ENCODE results near the gene TMEM233. TPM values are rescaled to one million over a fixed set of nuclear protein-coding genes. Genes with fewer than 3 reads are reported as not detected.

Gene TMEM233
- total and polyA plus RNA-seq, 2 of the 8 experiments (the other 6 are each of a cell fraction or from before 2014, with no cell fraction given): 0.09 TPM

DNA sequence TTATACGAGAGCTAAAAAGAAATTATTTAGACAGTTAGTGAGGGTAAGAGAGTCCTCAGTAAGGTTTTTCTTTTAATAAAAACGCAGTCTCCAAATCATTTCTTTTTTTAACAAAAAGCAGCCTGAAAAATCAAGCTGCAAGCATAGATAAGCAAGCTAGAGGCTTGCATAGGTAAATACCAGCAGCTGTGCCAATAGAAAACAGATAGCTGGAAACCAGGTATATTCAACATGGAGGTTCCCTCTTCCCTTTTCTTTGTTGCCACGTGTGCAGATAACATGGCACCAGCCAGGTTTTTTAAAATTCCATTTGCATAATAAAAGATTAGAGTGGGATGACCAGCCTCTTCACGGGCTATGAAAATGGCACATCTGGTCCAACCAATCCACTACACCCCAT, 68.3 kb downstream of the TMEM233 start:
- H3K23me2 ChIP-seq (ENCODE audit: low read depth, low read length): no peaks in the 10 kb centered on the region
- no peak overlapping the region for H4K91ac ChIP-seq (replicated peaks; ENCODE audit: insufficient read length, low read length)
- no peak overlapping the region for H3K18ac ChIP-seq (ENCODE audit: extremely low read depth, low read length)
- H2BK120ac ChIP-seq (replicated peaks; ENCODE audit: low read depth, low read length): no peak overlapping the region
- no peaks in the 10 kb centered on the region for H3K79me2 ChIP-seq (ENCODE audit: control insufficient read depth in 1 of 2, insufficient read depth in 2 of 2, low read length in 2 of 2)
- H3K56ac ChIP-seq (replicated peaks; ENCODE audit: insufficient read length, low read depth, low read length): no peak overlapping the region
- FAIRE-seq (no peak), DNase-seq (ENCODE audit: low read depth in 1 of 2, low spot score in 2 of 2) (no peak)
- no peak overlapping the region for H4K5ac ChIP-seq (ENCODE audit: insufficient read length, low read depth, low read length)
- H3K23ac ChIP-seq (ENCODE audit: insufficient read length): no peak overlapping the region
- H3K36me3 ChIP-seq (ENCODE audit: control insufficient read depth in 2 of 4, insufficient read depth in 4 of 4, low read length in 3 of 4): no peaks in the 10 kb centered on the region
- 85% methylated on average over 4 of the region's 4 CpGs; no CpG with 5 or more reads in 1 of the 2 experiments for WGBS, 2 experiments (ENCODE audit: extremely low coverage in 1 of 2, insufficient coverage in 1 of 2, insufficient read length in 1 of 2, insufficient replicate concordance in 2 of 2, low coverage in 1 of 2, low lambda C conversion rate in 2 of 2, missing lambda C conversion rate in 1 of 2)
- H3K79me1 ChIP-seq (ENCODE audit: low read depth, low read length): no peaks in the 10 kb centered on the region
- H3K9me3 ChIP-seq (ENCODE audit: insufficient read depth in 2 of 2, low read depth in 1 of 2, low read length in 1 of 2): no peaks in the 10 kb centered on the region
- no peaks in the 10 kb centered on the region; a peak in 1 of 7 replicates for H3K27me3 ChIP-seq (replicated peaks in 1 of 4; ENCODE audit: control insufficient read depth in 3 of 4, extremely low read depth in 1 of 4, insufficient read depth in 3 of 4, low read length in 3 of 4)
- no peak overlapping the region for H3K9ac ChIP-seq (replicated peaks in 1 of 4; ENCODE audit: extremely low read depth in 1 of 4, low read depth in 3 of 4, low read length in 3 of 4)
- no peak overlapping the region for H3K4ac ChIP-seq (replicated peaks; ENCODE audit: insufficient read length, low read depth, low read length)
- no peak overlapping the region for H2AFZ ChIP-seq (ENCODE audit: low read length)
- no peak overlapping the region for H3K14ac ChIP-seq (ENCODE audit: insufficient read length)
- no peaks in the 10 kb centered on the region for H4K20me1 ChIP-seq (replicated peaks in 1 of 2; ENCODE audit: control insufficient read depth in 1 of 2, insufficient read depth in 2 of 2, low read length in 2 of 2)
- no peak overlapping the region for H2AK5ac ChIP-seq (ENCODE audit: low read depth, low read length)
- H2BK20ac ChIP-seq (ENCODE audit: low read length): no peak overlapping the region
- peaks cover 0 to 1% (median 0%) of the 10 kb centered on the region in 4 experiments; a peak in 2 of 7 replicates for H3K4me1 ChIP-seq (replicated peaks in 1 of 4; ENCODE audit: control insufficient read depth in 3 of 4, insufficient read depth in 4 of 4, low read length in 3 of 4)
- H3K4me3 ChIP-seq (ENCODE audit: extremely low read depth in 1 of 4, insufficient read depth in 2 of 4, low read depth in 3 of 4, low read length in 4 of 4): no peak overlapping the region
- POLR2A ChIA-PET (ENCODE audit: partially characterized antibody): interaction anchor here (1.6 kb wide), 1 partner anchor 22 kb away, joined by 4 read pairs; no protein-coding TSS in a partner anchor
- H2BK5ac ChIP-seq (ENCODE audit: low read depth, low read length): no peak overlapping the region
- no peak overlapping the region for H4K8ac ChIP-seq (ENCODE audit: extremely low read depth, insufficient read depth, low read length)
- no peak overlapping the region for H2BK12ac ChIP-seq (ENCODE audit: low read depth, low read length)
- H3K27ac ChIP-seq (ENCODE audit: low read depth, low read length): no peak overlapping the region
- no peak overlapping the region for H3K4me2 ChIP-seq (ENCODE audit: insufficient read depth in 1 of 2, low read depth in 2 of 2, low read length in 2 of 2)
- CTCF ChIA-PET (ENCODE audit: partially characterized antibody): interaction anchor here (0.6 to 2.9 kb wide), 4 partner anchors 19 to 1251 kb away, joined by 3 to 12 read pairs (median 3); no protein-coding TSS in a partner anchor
- H2BK15ac ChIP-seq (ENCODE audit: low read length): no peak overlapping the region
- TF ChIP-seq SUZ12 (IDR thresholded peaks at IDR 0.05; ENCODE audit: low read length): no peak
- no peak for TF ChIP-seq CTBP2 (IDR thresholded peaks at IDR 0.05; ENCODE audit: borderline replicate concordance, insufficient read depth, insufficient read length, low read length)
- no peak for TF ChIP-seq RAD21 (IDR thresholded peaks at IDR 0.05 in 1 of 2, conservative IDR thresholded peaks at IDR 0.05 in 1 of 2; ENCODE audit: low read depth in 2 of 2, low read length in 2 of 2)
- no peak for TF ChIP-seq RXRA (IDR thresholded peaks at IDR 0.05; ENCODE audit: insufficient read depth, low read depth, low read length)
- no peak for TF ChIP-seq RBBP5 (IDR thresholded peaks at IDR 0.05; ENCODE audit: borderline replicate concordance, low read depth, low read length)
- no peak for TF ChIP-seq ATF3 (IDR thresholded peaks at IDR 0.05; ENCODE audit: insufficient read depth, low read depth, low read length)
- no peak for TF ChIP-seq JUND (IDR thresholded peaks at IDR 0.05; ENCODE audit: low read length)
- no peak for TF ChIP-seq NANOG (IDR thresholded peaks at IDR 0.05; ENCODE audit: insufficient read depth, low read depth, low read length, poor library complexity, severe bottlenecking)
- TF ChIP-seq RNF2 (IDR thresholded peaks at IDR 0.05; ENCODE audit: borderline replicate concordance, low read depth, low read length, missing control alignments, poor library complexity, severe bottlenecking): no peak
